Neuronal stem cell (in vitro differentiated cells): ENCODE measurements around the gene HPS5.
"Not testable (repeated sequence)": the region's sequence is repeated elsewhere in the genome, so short reads cannot be mapped to it uniquely, and the experiment has no call there.

ENCODE experiments used
- DNase-seq: peaks from one replicate; pipeline ENCODE4 v3.0.0-alpha.2; 2013; ENCODE audit warnings: low spot score
- H2AFZ ChIP-seq: one replicate; pipeline ENCODE4 v1.6.1; 2013; ENCODE audit warnings: mild to moderate bottlenecking, low read length, inconsistent platforms
- H2AK5ac ChIP-seq: 2 replicates; pipeline ENCODE4 v1.6.1; 2013; ENCODE audit warnings: low read depth, mild to moderate bottlenecking, inconsistent platforms, low read length, moderate library complexity, mixed read lengths
- H2BK120ac ChIP-seq: 2 replicates; pipeline ENCODE4 v1.6.1; 2013; ENCODE audit warnings: low read depth, mild to moderate bottlenecking, inconsistent platforms, low read length, moderate library complexity, mixed read lengths
- H2BK12ac ChIP-seq: one replicate; pipeline ENCODE4 v1.6.1; 2013; ENCODE audit warnings: low read length, inconsistent platforms
- H2BK15ac ChIP-seq: 2 replicates; pipeline ENCODE4 v1.6.1; 2013; ENCODE audit warnings: mild to moderate bottlenecking, low read length, inconsistent platforms, mixed read lengths
- H2BK5ac ChIP-seq: one replicate; pipeline ENCODE4 v1.6.1; 2013; ENCODE audit warnings: inconsistent platforms, mild to moderate bottlenecking, low read length, moderate library complexity
- H3K14ac ChIP-seq: one replicate; pipeline ENCODE4 v1.6.1; 2013; ENCODE audit warnings: low read length, inconsistent platforms
- H3K18ac ChIP-seq: 2 replicates; pipeline ENCODE4 v1.6.1; 2013; ENCODE audit warnings: low read length, inconsistent platforms
- H3K23ac ChIP-seq: 2 replicates; pipeline ENCODE4 v1.6.1; 2013; ENCODE audit warnings: low read depth, mild to moderate bottlenecking, mixed read lengths, low read length, inconsistent platforms; ENCODE audit not compliant: poor library complexity
- H3K27ac ChIP-seq: replicated peaks from 3 replicates; pipeline ENCODE4 v1.5.1; 2013; ENCODE audit warnings: low read length, inconsistent platforms
- H3K27me3 ChIP-seq, 3 experiments: 2 replicates each; pipeline ENCODE4 v1.6.1; 2013; ENCODE audit warnings: low read length in 3 of 3, mild to moderate bottlenecking in 2 of 3, inconsistent platforms in 1 of 3, low read depth in 1 of 3, mixed read lengths in 1 of 3, moderate library complexity in 1 of 3; ENCODE audit not compliant: control insufficient read depth in 3 of 3, insufficient read depth in 3 of 3
- H3K36me3 ChIP-seq, 2 donors: replicated peaks in 1 of 2; 2 replicates each; pipeline ENCODE4 v1.6.1; 2013; ENCODE audit warnings: low read length in 2 of 2; ENCODE audit not compliant: control insufficient read depth in 2 of 2, insufficient read depth in 2 of 2
- H3K4ac ChIP-seq: 2 replicates; pipeline ENCODE4 v1.6.1; 2013; ENCODE audit warnings: inconsistent platforms, mild to moderate bottlenecking, low read length, moderate library complexity
- H3K4me1 ChIP-seq, 2 donors: 1 replicate in 1 of 2; 2 replicates in 1 of 2; pipeline ENCODE4 v1.6.1; 2013; ENCODE audit warnings: low read length in 2 of 2, low read depth in 1 of 2; ENCODE audit not compliant: control insufficient read depth in 2 of 2, insufficient read depth in 1 of 2
- H3K4me2 ChIP-seq: one replicate; pipeline ENCODE4 v1.6.1; 2013; ENCODE audit warnings: mild to moderate bottlenecking, low read length, inconsistent platforms; ENCODE audit not compliant: insufficient read depth, poor library complexity, severe bottlenecking
- H3K4me3 ChIP-seq, 2 donors: 2 replicates each; pipeline ENCODE4 v1.5.1; 2013; ENCODE audit warnings: low read length in 2 of 2, mild to moderate bottlenecking in 2 of 2, inconsistent platforms in 1 of 2, moderate library complexity in 1 of 2
- H3K79me1 ChIP-seq: one replicate; pipeline ENCODE4 v1.6.1; 2013; ENCODE audit warnings: low read depth, mild to moderate bottlenecking, inconsistent platforms, low read length, moderate library complexity
- H3K9ac ChIP-seq: one replicate; pipeline ENCODE4 v1.6.1; 2013; ENCODE audit warnings: mild to moderate bottlenecking, low read depth, low read length, inconsistent platforms; ENCODE audit not compliant: poor library complexity
- H3K9me3 ChIP-seq, 2 donors: replicated peaks in 1 of 2; 2 replicates each; pipeline versions ENCODE3 to v1.6.1; 2013; ENCODE audit warnings: low read length in 2 of 2, mild to moderate bottlenecking in 2 of 2, inconsistent platforms in 1 of 2, low read depth in 1 of 2, mixed read lengths in 1 of 2, moderate library complexity in 1 of 2; ENCODE audit not compliant: control insufficient read depth in 2 of 2, insufficient read depth in 1 of 2
- H4K8ac ChIP-seq: one replicate; pipeline ENCODE4 v1.6.1; 2013; ENCODE audit warnings: low read depth, mild to moderate bottlenecking, inconsistent platforms, low read length, moderate library complexity
- H4K91ac ChIP-seq: one replicate; pipeline ENCODE4 v1.6.1; 2013; ENCODE audit warnings: low read length, low read depth, mild to moderate bottlenecking, inconsistent platforms; ENCODE audit not compliant: poor library complexity
- WGBS, 2 donors: extraction: QIAGEN DNeasy Blood & Tissue Kit; methylation state at CpG; one replicate each; pipeline ENCODE4 v1.1.7; 2013; ENCODE audit warnings: missing lambda C conversion rate in 2 of 2, mixed read lengths in 1 of 2; ENCODE audit not compliant: insufficient read length in 2 of 2, insufficient replicate concordance in 1 of 2; ENCODE audit errors: extremely low coverage in 2 of 2; 5-methylcytosine and 5-hydroxymethylcytosine counted together

HPS5 gene

GRCh38 chr11:18267335-18268133, 54.4 kb downstream of the HPS5 start:
- not testable (repeated sequence) for H2BK5ac ChIP-seq, H3K27ac ChIP-seq, H3K4me1 ChIP-seq, H3K4ac ChIP-seq, H4K8ac ChIP-seq, H3K9me3 ChIP-seq, H3K27me3 ChIP-seq, H3K36me3 ChIP-seq, H2AFZ ChIP-seq, H2AK5ac ChIP-seq, H3K14ac ChIP-seq, H3K4me2 ChIP-seq, H2BK12ac ChIP-seq, H2BK15ac ChIP-seq, DNase-seq, H3K18ac ChIP-seq, H2BK120ac ChIP-seq, H3K4me3 ChIP-seq, H3K9ac ChIP-seq, H3K79me1 ChIP-seq, H4K91ac ChIP-seq, H3K23ac ChIP-seq
- no CpG with 5 or more reads among the region's 10 CpGs for WGBS, 2 donors

- no peak within 1 kb of the TSS for H2BK120ac ChIP-seq
- no peaks in the 10 kb centered on the region for H3K79me1 ChIP-seq
- H3K4me1 ChIP-seq = peaks cover 0 to 2% of the 10 kb centered on the region in 2 donors
- no peaks in the 10 kb centered on the region for H3K27me3 ChIP-seq
- no peaks in the 10 kb centered on the region for H3K9me3 ChIP-seq
- H2BK5ac ChIP-seq = no peak within 1 kb of the TSS
- peak within 1 kb of the TSS; percentile 22 for H2BK12ac ChIP-seq
- H3K4me2 ChIP-seq = no peak within 1 kb of the TSS
- no peak within 1 kb of the TSS for H3K18ac ChIP-seq
- no peak within 1 kb of the TSS for H3K27ac ChIP-seq
- H2AFZ ChIP-seq = no peak within 1 kb of the TSS
- no peak within 1 kb of the TSS for H4K8ac ChIP-seq
- no peak within 1 kb of the TSS for H3K9ac ChIP-seq
- no peak within 1 kb of the TSS for H3K4me3 ChIP-seq
- H3K23ac ChIP-seq = no peak within 1 kb of the TSS
- H2AK5ac ChIP-seq = no peak within 1 kb of the TSS
- H3K36me3 ChIP-seq = no peaks in the 10 kb centered on the region
- DNase-seq = no peak
- H2BK15ac ChIP-seq = peak within 1 kb of the TSS; percentile 58
- no CpG with 5 or more reads among the region's 8 CpGs for WGBS, 2 donors
- no peak within 1 kb of the TSS for H3K4ac ChIP-seq
- no peak within 1 kb of the TSS for H3K14ac ChIP-seq
- no peak within 1 kb of the TSS for H4K91ac ChIP-seq
These were observed 56.0 kb downstream of the HPS5 start, which contains the start of gene SAA1 for GRCh38 chr11:18265949-18266348. Gene SAA1 (plus strand): TSS chr11:18266264. CDS start chr11:18266888, 624 bp downstream.

GRCh38 chr11:18264677-18265555, 57.0 kb downstream of the HPS5 start:
- no peak overlapping the region for H3K23ac ChIP-seq
- no peak for DNase-seq
- H3K79me1 ChIP-seq = no peaks in the 10 kb centered on the region

GRCh38 chr11:18264035-18264434, 57.9 kb downstream of the HPS5 start:
- Histone ChIP-seq H2BK15ac (no peak overlapping the region), H4K8ac (no peak overlapping the region), H3K4me3 (no peak overlapping the region), H3K9me3 (no peaks in the 10 kb centered on the region), H3K4ac (no peak overlapping the region), H2BK12ac (no peak overlapping the region), H3K27ac (no peak overlapping the region), H3K79me1 (no peaks in the 10 kb centered on the region), H2AK5ac (no peak overlapping the region), H2BK5ac (no peak overlapping the region), H3K14ac (no peak overlapping the region), H3K9ac (no peak overlapping the region), H3K4me2 (no peak overlapping the region), H3K36me3 (no peaks in the 10 kb centered on the region), H2BK120ac (no peak overlapping the region), H3K18ac (no peak overlapping the region), H2AFZ (no peak overlapping the region), H4K91ac (no peak overlapping the region), H3K4me1 (peaks cover 0 to 2% of the 10 kb centered on the region in 2 donors), H3K27me3 (no peaks in the 10 kb centered on the region), H3K23ac (no peak overlapping the region)
- no peak for DNase-seq
- no CpG with 5 or more reads among the region's 4 CpGs for WGBS, 2 donors

More at GRCh38 chr11:18264677-18265555, 57.0 kb downstream of the HPS5 start:
- Histone ChIP-seq H2AFZ (no peak overlapping the region), H3K4ac (no peak overlapping the region), H4K91ac (no peak overlapping the region), H3K27ac (no peak overlapping the region), H2BK120ac (no peak overlapping the region), H3K9me3 (no peaks in the 10 kb centered on the region), H2BK15ac (no peak overlapping the region), H2BK12ac (no peak overlapping the region), H3K14ac (no peak overlapping the region), H3K36me3 (no peaks in the 10 kb centered on the region), H3K4me3 (no peak overlapping the region), H3K9ac (no peak overlapping the region), H3K27me3 (no peaks in the 10 kb centered on the region), H2AK5ac (no peak overlapping the region), H3K4me2 (no peak overlapping the region), H3K4me1 (peaks cover 0 to 2% of the 10 kb centered on the region in 2 donors), H2BK5ac (no peak overlapping the region), H3K18ac (no peak overlapping the region), H4K8ac (no peak overlapping the region)
- WGBS, 2 donors = no CpG with 5 or more reads among the region's 1 CpG
